ENCODE data around the gene UCK1.
"Not testable (repeated sequence)": the region's sequence is repeated elsewhere in the genome, so short reads cannot be mapped to it uniquely, and the experiment has no call there.

Gene UCK1

GRCh38 chr9:131554087-131554842 lies 23.2 kb upstream of the UCK1 start:
- in situ Hi-C loops (cut with MboI; ENCODE audit: low sequenced_read_pairs), result no loop called here

GRCh38 chr9:131552030-131552429 lies 21.0 kb upstream of the UCK1 start:
- in situ Hi-C loops (cut with MboI; ENCODE audit: low sequenced_read_pairs), result no loop called here

GRCh38 chr9:131550465-131550864 lies 19.4 kb upstream of the UCK1 start:
- in situ Hi-C loops (cut with MboI; ENCODE audit: low sequenced_read_pairs), result not testable (repeated sequence)

GRCh38 chr9:131549186-131549585 lies 18.1 kb upstream of the UCK1 start:
- in situ Hi-C loops (cut with MboI; ENCODE audit: low sequenced_read_pairs), result not testable (repeated sequence)

- in situ Hi-C loops (cut with MboI; ENCODE audit: low sequenced_read_pairs), result no loop called here
Measured at GRCh38 chr9:131546336-131547084, 15.4 kb upstream of the UCK1 start.

GRCh38 chr9:131545786-131546335 lies 14.8 kb upstream of the UCK1 start:
- in situ Hi-C loops (cut with MboI; ENCODE audit: low sequenced_read_pairs), result no loop called here

- in situ Hi-C loops (cut with MboI; ENCODE audit: low sequenced_read_pairs), result no loop called here
Measured at GRCh38 chr9:131545003-131545785, 14.1 kb upstream of the UCK1 start, which contains the start of gene PRRT1B. TSS of gene PRRT1B (plus strand) at chr9:131545523. CDS start at chr9:131545616, 93 bp downstream.

GRCh38 chr9:131543141-131543540 lies 12.1 kb upstream of the UCK1 start:
- in situ Hi-C loops (cut with MboI; ENCODE audit: low sequenced_read_pairs), result no loop called here

- in situ Hi-C loops (cut with MboI; ENCODE audit: low sequenced_read_pairs), result no loop called here
Measured at GRCh38 chr9:131539223-131539923, 8.3 kb upstream of the UCK1 start.

- in situ Hi-C loops (cut with MboI; ENCODE audit: low sequenced_read_pairs), result no loop called here
Measured at GRCh38 chr9:131537946-131538345, 6.9 kb upstream of the UCK1 start.

- in situ Hi-C loops (cut with MboI; ENCODE audit: low sequenced_read_pairs), result no loop called here
Measured at GRCh38 chr9:131534721-131535237, 3.7 kb upstream of the UCK1 start.

GRCh38 chr9:131530546-131530919 lies 530 bp downstream of the UCK1 start:
- in situ Hi-C loops (cut with MboI; ENCODE audit: low sequenced_read_pairs), result no loop called here

- in situ Hi-C loops (cut with MboI; ENCODE audit: low sequenced_read_pairs), result no loop called here
Measured at GRCh38 chr9:131529597-131530545, 1.2 kb downstream of the UCK1 start.

GRCh38 chr9:131528886-131529505 lies 2.1 kb downstream of the UCK1 start:
- in situ Hi-C loops (cut with MboI; ENCODE audit: low sequenced_read_pairs), result no loop called here

GRCh38 chr9:131528186-131528585 lies 2.9 kb downstream of the UCK1 start:
- in situ Hi-C loops (cut with MboI; ENCODE audit: low sequenced_read_pairs), result no loop called here

- in situ Hi-C loops (cut with MboI; ENCODE audit: low sequenced_read_pairs), result no loop called here
Measured at GRCh38 chr9:131525643-131526565, 5.2 kb downstream of the UCK1 start.

- in situ Hi-C loops (cut with MboI; ENCODE audit: low sequenced_read_pairs), result no loop called here
Measured at GRCh38 chr9:131524665-131525315, 6.3 kb downstream of the UCK1 start.
